NCI-H2196 treated with DMSO at 0.1 percent for 48 hours (cell line): Measurements from ENCODE around the gene ZSWIM9.

Experiments used
- DNase-seq: peaks from one replicate; lab custom pipeline; 2025; ENCODE audit not compliant: unreplicated experiment; lab: John Stamatoyannopoulos, UW

Gene ZSWIM9

DNA sequence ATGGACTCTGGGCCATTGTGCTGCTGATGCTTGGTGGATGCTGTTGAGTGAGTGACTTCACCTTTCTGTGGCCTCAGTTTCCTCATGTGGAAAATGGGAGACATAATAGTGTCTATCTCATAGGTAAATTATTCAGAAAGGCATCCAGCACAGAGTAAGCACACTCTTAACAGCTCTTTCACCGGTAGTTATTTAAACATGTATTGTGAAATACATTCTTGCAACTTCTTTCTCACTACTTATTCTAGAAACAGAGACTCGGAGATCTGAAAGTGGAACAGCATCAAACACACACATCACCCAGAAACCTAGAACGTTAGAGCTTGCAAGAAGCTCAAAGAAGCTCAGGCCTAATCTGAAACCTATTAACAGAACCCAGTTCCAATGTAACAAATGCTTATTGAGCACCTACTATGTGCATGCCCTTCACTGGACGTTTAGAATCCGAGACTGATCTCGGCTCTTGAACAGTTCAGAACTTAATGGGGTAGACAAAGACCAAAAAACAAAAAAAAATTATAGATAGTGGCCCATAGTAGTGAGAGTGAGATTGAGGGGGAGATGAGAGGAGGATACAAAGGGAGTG, 4.1 kb downstream of the ZSWIM9 start:
- DNase-seq: no peak

DNA sequence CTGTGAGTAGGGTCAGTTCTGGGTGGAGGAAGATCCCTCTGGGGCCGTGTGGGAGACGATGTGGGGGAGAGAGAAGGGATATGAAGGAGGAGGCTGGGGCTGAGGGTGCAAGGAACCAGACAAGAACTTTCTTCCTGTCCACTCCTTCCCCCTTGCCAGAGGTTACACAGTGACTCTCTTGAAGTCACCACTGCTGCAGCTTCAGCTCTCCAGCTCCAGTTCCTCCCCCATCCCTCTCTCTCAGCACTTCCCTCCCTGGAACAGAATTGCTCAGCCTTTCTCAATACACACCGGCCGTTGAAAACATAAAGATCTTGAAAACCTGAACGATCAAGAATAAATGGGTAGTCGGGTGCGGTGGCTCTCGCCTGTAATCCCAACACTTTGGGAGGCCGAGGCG, 5.1 kb downstream of the ZSWIM9 start:
- DNase-seq: no peak

DNA sequence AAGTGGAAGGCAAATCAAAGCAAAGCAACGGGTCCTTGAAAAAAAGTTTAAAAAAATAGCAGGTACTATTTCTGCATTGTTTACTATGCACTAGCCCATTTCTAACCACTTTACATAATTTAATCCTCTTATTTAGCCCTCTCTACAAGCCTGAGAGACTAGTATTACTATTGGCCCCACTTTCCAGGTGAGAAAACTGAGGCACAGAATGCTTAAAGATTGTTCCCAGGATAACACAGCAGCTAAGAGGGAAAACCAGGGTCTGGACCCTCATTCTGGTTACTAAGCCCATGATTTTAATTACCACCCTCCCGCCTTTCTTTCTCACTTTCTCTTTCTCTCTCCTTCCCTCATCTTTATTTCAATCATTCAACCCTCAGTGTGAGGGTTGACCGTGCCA, 5.7 kb downstream of the ZSWIM9 start:
- DNase-seq: no peak

DNA sequence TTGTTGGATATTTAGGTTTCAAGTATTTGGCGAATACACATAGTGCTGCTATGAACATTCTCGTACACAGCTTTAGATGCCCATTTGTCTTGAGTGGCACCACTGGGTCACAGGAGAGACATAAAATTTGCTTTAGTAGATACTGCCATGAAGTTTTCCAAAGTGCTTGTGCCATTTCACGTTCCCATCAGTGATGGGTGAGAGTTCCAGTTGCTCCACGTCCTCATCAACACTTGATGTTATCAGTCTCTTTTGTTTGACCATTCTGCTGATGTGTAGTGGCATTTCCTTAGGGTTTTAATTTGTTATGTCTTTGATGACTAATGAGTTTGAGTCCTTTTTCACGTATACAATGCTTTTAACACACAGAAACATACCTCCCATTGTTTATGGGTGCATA, 11.0 kb downstream of the ZSWIM9 start:
- no peak for DNase-seq

DNA sequence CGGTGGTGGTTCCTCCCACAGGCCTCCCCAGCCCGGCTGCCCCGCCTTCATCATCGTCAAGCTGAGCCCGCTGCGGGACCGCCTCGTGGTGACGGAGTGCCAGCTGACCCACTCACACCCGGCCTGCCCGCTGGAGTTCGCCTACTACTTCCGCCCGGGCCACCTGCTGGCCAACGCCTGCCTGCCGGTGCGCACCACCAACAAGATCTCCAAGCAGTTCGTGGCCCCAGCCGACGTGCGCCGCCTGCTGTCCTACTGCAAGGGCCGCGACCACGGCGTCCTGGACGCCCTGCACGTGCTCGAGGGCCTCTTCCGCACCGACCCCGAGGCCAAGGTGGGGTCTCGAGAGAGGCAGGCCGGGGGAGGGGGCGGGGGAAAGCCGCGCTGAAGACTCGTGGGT, 12.0 kb downstream of the ZSWIM9 start:
- no peak for DNase-seq

DNA sequence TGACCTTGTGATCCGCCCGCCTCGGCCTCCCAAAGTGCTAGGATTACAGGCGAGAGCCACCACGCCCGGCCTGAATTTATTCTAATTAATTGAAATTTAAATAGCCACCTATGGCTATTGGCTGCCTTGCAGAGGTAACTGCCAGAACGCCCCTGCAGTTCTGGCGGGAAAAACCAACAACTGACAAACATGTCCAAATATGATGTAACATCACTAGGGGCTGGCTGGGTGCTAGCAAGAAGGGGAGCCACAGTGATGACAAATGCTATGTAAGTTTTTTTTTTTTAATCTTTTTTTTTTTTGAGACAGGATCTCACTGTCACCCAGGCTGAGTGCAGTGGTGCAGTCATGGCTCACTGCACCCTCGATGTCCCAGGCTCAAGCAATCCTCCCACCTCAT, 12.9 kb downstream of the ZSWIM9 start:
- DNase-seq: no peak

DNA sequence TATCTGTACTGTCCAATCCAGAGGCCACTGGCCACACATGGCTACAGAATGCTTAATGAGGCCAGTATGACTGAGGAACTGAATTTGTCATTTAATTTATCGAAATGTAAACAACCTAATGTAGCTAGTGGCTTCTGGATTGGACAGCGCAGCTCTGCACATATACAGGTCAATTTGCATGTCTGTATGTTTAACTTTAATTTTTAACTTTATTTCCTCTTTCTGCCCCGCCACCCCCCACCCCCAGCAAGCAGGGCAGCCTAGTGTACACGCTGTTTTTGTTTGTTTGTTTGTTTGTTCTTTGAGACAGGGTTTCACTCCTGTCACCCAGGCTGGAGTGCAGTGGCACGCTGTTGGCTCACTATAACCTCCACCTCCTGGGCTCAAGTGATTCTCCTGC, 15.5 kb downstream of the ZSWIM9 start:
- no peak for DNase-seq

DNA sequence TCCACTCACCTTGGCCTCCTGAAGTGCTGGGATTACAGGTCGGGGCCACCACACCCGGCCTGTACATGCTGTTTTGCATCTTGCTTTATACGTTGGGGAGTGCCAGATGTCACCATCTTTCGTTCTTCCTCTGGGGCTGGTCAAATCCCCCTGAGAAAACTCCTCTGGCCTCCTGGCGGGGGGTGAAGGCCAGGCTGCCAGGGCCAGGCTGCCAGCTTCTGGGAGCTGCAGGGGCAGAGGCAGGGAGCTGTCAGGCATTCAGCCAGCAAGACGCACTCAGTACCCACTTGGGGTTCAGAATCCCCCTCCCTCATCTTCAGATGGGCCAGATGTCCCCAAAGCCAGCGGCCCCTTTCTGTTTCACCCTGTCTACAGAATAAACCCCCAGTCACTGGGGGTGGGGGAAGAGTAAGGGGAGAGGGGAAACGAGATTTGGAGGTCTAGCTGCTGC, 16.1 kb downstream of the ZSWIM9 start:
- no peak for DNase-seq

DNA sequence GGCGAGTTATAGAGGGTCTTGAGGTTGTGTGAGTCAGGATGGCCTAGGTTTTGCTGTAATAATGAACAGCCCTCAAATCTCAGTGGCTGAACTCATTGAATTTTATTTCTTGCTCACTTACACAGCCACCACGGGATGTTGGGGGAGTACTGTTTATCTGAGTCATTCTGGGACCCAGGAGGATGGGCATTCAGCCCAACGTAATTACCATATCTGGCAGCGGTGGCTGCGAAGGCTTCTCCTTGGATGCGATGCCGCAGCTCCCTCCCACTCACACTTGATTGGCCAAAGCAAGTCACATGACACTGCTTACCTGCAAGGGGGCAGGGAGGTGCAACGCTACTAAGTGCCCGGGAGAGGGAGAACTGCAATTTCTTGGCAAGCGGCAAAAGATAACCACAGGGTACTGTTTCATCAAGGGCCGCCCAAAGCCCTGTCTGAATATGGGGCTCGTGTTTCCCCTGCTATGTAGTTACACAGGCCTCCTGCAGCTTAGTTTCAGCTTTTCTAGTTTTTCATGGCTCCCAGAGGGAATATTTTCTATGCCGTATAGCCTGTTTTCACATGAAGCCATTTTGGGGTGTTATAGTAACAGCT, 19.9 kb downstream of the ZSWIM9 start:
- DNase-seq: peak; percentile 98

DNA sequence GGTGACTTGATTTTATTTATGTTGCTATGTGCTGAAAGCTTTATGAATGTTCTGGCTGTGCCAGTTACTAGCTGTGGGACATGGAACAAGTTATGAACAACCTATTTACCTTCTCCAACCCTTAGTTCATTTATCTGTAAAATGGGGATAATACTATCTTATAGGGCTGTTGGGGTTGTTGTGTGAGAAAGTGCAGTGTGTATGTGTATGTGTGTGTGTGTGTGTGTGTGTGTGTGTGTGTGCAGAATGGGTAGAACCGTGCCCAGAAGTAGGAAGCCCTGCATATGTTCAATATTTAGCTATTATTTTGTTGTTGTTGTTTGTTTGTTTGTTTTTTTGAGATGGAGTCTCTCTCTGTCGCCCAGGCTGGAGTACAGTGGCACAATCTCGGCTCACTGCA, 20.4 kb downstream of the ZSWIM9 start:
- DNase-seq: no peak

DNA sequence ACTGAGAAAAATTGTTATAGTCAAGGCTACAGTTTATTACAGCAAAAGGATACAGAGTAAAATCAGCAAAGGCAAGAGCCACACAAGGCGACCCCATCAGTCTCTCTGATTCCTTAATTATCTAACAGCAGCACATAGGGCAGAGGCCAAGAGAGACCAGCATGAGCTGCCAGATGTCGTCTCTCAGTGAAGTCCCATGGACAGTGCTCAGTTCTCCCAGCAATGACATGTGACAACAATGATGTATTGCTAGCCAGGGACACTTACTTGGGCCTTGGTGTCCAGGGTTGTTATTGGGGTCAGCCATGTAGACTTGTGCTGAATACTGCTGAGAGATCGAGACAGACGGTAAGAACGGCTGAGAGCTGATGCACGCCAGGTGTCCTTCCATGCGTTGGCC, 22.3 kb downstream of the ZSWIM9 start:
- no peak for DNase-seq

DNA sequence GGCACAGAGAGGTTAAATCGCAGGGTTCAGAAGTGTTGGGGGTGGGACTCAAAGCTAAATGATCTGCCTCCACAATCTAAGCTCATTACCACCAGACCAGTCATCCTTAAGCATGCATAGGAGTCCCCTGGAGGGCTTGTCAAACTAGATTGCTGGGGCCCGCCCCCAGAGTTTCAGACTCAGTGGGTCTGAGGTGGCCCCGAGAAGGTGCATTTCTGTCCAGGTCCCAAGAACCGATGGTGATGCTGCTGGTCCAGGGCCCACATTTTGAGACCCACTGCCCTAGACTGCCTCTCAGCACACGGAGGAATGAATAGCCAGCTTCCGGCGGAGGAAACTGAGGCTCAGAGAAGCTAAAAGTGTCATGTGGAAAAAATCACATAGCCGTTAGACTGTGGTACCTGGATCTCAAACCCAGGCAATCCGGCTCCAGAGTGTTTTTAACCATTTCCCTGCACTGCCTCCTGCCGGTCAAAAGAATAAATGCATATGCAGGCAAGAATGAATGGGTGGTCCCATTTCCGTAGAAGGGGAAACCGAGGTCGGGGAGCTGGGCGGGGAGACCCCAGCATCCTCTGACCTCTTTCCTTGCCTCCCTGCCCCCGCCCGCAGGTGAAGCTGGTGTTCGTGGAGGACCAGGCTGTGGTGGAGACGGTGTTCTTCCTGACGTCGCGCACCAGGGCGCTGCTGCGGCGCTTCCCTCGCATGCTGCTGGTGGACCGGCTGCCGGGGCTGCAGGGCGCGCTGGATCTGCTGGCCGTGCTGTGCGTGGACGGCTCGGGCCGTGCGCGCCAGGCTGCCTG, 23.8 kb downstream of the ZSWIM9 start:
- no peak for DNase-seq

DNA sequence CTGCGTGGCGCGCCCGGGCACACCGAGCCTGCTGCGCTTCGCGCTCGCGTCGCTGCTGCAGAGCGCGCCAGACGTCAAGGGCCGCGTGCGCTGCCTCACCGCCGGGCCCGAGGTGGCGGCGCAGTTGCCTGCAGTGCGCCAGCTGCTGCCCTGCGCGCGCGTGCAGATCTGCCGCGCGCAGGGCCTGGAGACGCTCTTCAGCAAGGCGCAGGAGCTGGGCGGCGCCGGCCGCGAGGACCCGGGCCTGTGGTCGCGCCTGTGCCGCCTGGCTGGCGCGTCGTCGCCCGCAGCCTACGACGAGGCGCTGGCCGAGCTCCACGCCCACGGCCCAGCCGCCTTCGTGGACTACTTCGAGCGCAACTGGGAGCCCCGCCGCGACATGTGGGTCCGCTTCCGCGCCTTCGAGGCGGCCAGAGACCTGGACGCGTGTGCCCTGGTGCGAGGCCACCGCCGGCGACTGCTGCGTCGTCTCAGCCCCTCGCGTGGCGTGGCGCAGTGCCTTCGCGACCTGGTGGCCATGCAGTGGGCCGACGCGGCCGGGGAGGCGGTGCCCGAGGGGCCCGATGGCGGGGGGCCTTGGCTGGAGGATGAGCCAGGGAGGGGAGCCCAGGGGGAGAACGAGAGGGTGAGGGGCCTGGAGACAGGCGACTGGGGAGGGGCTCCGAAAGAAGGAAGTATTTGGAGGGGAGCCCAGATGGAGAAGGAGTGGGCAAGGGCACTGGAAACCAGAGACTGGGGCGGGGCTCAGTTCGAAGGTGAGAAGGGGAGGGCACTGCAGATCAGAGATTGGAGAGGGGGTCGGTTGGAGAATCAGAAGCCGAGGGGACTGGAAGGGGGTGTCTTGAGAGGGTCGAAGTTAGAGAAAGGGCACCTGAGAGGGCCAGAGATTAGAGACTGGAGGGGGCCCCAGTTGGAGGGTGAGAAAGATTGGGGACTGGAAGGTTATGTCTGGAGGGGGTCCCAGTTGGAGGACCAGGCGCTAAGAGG, 24.7 kb downstream of the ZSWIM9 start:
- no peak for DNase-seq

DNA sequence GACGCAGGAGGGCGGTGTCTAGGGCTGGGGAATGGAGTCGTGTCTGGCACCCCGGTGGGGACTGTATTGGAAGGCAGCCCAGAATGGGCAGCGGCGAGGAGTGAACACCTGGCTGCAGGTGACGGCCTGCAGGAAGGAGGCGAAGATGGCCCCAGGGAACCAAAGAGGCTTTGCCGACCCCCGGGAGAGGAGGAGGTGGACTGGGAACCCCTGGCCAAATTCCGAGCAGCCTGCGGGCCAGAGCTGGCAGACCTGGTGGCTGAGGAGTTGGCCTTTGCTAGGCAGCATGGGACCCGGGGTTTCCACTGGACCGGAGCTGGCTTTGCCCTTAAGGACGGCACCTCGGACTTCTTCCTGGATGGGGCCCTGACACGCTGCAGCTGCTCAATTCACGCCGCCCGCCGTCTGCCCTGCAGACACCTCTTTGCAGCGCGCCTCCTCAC, 25.9 kb downstream of the ZSWIM9 start:
- DNase-seq: no peak

DNA sequence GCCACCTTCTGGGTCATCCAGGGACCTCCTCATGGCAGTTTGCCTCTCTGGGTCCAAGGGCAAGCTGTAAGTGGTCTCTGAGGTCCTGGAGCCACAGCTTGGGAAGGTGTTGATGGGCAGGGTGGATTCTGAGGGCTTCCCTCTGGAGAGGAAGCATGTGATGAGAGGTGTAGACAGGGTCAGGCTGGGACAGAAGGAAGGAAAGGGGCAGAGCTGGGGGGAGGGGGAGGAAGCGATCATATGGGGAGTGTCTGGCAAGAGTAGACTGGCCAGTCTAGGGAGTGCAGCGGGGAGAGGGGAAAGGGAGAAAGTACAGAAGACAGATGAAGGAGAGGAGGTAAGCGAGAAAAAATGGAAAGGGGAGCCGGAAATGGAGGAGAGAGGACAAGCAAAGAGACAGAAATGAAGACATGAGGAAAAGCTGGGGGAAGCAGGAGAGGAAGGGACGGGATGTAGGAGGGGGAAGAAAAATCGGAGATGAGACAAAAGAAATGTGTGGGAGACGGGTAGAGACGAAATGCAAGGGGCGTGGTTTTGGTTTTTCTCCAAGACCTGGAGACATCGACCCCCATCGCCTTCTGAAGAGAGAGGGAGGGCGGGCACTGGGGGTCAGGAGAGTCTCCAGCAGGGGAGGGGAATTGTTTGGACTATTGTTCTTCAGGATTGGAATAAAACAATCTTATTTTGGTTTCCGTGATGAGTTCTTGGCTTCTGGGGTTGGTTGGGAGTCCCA, 26.6 kb downstream of the ZSWIM9 start:
- no peak for DNase-seq

DNA sequence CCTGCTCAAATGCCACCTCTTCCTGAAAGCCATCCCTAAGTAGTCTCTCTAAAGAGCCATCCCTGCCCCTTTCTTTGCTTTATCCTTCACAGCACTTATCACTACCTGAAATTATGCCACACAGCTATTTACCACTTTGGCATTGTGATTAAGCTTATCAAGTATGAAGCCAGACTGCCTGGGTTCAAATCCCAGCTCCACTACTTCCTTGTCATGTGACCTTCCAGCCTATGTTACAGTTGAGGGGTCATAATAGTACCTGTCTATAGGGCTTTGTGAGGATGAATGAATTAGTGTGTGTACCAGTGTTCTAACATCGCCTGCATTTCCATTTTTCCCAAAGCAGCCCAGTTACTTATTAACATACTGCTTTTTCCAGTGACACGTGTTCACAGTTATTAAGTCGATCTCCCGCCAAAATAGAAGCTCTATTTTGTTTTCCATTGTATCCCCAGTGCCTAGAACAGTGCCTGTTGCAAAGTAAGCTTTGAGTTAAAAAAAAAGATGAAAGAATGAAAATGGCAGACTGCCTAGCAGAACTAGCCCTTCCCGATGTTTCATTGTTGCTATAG, 32.8 kb downstream of the ZSWIM9 start:
- no peak for DNase-seq

DNA sequence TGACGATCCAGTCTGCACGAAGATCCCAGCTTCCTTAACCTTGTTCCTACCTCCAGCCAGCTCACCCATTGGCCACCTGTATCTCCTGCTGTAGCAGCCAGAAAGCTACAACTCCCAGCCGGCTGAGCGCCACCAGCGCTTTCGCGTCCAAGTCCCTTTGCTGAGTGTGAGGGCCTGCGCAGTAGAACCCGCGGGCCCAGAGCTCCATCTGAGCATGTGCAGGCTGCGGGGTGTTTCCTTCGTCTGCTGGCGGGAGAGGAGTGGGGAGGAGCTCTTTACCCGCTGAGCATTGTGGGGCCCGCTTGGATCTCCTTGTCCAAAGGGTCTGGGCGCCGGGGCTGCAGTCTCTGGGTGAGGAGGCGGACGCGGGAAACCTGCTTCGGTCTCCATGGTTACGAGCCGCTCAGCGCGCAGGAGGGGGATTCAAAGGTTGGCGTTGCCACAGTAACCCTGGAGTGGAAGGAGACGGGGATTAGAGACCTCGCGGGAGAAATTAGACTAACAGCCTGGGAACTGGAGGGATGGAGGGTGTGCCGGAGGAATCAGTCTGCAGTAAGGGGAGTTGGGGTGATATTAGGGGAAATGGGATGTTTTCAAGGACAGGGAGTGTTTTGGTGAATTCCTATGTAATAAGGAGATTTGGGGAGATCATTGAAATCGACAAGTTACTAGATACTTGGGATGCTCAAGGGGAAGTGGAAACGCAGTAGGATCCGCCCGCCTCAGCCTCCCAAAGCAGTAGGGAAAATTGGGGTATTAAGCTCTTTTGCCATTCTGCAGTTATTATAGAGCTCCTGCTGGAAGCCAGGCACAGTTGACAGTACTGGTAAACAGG, 33.5 kb downstream of the ZSWIM9 start:
- peak; percentile 99 for DNase-seq

DNA sequence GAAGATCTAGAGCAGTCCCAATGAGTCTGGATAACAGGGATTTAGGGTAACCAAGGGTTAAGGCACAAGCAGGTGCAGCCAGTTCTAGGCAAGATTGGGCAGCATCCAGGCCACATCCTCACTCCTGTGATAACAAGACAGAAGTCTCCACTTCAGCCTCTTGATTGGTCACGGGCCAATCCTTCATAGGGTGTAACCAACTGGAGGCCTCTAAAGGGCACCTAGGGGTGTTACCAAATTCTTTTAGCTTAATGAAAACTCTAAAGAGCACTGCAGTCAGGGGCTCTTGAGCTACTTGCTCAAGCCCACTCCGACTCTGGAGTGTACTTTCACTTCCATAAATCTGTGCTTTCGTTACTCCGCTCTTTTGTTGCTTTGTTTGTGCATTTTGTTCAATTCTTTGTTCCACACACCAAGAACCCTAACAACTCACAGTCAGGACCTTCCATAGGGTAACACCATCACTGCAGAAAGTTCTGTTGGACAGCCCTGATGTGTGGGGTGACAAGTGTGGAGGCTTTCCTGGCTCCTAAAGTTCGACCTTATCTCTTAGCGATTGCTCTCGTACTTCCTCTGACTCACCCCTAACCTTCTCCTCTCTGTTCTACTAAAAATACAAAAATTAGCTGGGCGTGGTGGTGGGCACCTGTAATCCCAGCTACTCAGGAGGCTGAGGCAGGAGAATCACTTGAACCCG, 36.1 kb downstream of the ZSWIM9 start:
- DNase-seq: peak; percentile 12

DNA sequence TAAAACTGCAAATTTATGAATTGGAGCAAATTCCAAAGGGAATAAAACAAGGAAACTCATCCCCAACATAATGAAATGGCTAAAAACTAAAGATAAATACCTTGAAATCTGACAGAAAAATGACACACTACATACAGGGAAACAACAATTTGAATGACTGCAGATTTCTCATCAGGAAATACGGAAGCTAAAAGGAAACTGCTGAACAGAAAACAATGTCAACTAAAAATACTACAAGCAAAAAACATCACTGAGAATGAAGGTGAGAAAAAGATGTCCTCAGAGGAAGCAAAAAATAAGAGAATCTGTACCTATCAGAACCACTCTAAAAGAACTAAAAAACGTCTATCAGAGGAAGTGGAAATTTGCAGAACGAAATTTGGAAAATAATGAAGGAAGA, 39.5 kb downstream of the ZSWIM9 start:
- no peak for DNase-seq
